K562 (cell line): ENCODE data around the gene FAM83E. TPM values are rescaled to one million over a fixed set of nuclear protein-coding genes. Genes with fewer than 3 reads are reported as not detected.

ENCODE experiments used
- CAMTA2 ChIP-seq: fragments of 250-450 bp; sonication (Bioruptor Pico); conservative IDR thresholded peaks from 2 replicates; pipeline ENCODE4 v1.5.1; 2022
- CBFA2T2 ChIP-seq: fragments of 450-650 bp; conservative IDR thresholded peaks from 2 replicates; pipeline ENCODE4 v1.6.1; 2017; ENCODE audit warnings: mild to moderate bottlenecking
- GATAD2B ChIP-seq: fragments of 450-650 bp; IDR thresholded peaks from 2 replicates; pipeline ENCODE4 v1.6.1; 2017; ENCODE audit warnings: mild to moderate bottlenecking, borderline replicate concordance
- HDAC8 ChIP-seq: fragments of 450-650 bp; IDR thresholded peaks from 2 replicates; pipeline ENCODE4 v1.6.1; 2016; ENCODE audit warnings: mild to moderate bottlenecking, missing genetic modification characterization, moderate library complexity, missing compliant biosample characterization
- KDM1A ChIP-seq, 2 experiments: fragments of 450-650 bp; IDR thresholded peaks; 2 replicates each; pipeline ENCODE4 v1.6.1; 2016; ENCODE audit warnings: mild to moderate bottlenecking in 2 of 2
- MEF2D ChIP-seq: conservative IDR thresholded peaks from 2 replicates; pipeline ENCODE4 v1.6.1; 2016; ENCODE audit warnings: low read depth, missing genetic modification characterization, missing compliant biosample characterization
- OTX1 ChIP-seq: fragments of 450-650 bp; formaldehyde crosslinking; IDR thresholded peaks from 2 replicates; pipeline ENCODE4 v1.4.0; 2022; ENCODE audit warnings: mild to moderate bottlenecking
- RFX1 ChIP-seq: fragments of 450-650 bp; IDR thresholded peaks from 2 replicates; pipeline ENCODE4 v1.6.1; 2016; ENCODE audit warnings: mild to moderate bottlenecking, moderate library complexity
- RHOXF2B ChIP-seq: fragments of 250-450 bp; sonication (Bioruptor Pico); conservative IDR thresholded peaks from 2 replicates; pipeline ENCODE4 v1.5.1; 2021
- SREBF2 ChIP-seq: sonication (generic); formaldehyde crosslinking; IDR thresholded peaks from 2 replicates; pipeline ENCODE4 v1.4.0; 2020; ENCODE audit warnings: mild to moderate bottlenecking, missing genetic modification reagents
- STAG1 ChIP-seq: sonication (generic); formaldehyde crosslinking; IDR thresholded peaks from 2 replicates; pipeline ENCODE4 v1.5.0; 2020; ENCODE audit warnings: missing genetic modification reagents, borderline replicate concordance
- TAF1 ChIP-seq: IDR thresholded peaks from 2 replicates; pipeline ENCODE4 v1.6.1; 2011; ENCODE audit warnings: mild to moderate bottlenecking, low read length, moderate library complexity; ENCODE audit not compliant: insufficient read depth, control insufficient read depth, severe bottlenecking; ENCODE audit errors: extremely low read depth
- XRCC3 ChIP-seq: fragments of 450-650 bp; IDR thresholded peaks from 2 replicates; pipeline ENCODE4 v1.6.1; 2017; ENCODE audit warnings: mild to moderate bottlenecking, moderate library complexity
- ZKSCAN3 ChIP-seq: fragments of 250-450 bp; sonication (Bioruptor Pico); IDR thresholded peaks from 2 replicates; pipeline ENCODE4 v1.4.0; 2020
- ZNF12 ChIP-seq: sonication (generic); formaldehyde crosslinking; IDR thresholded peaks from 2 replicates; pipeline ENCODE4 v1.4.0; 2020; ENCODE audit warnings: mild to moderate bottlenecking, missing genetic modification reagents
- ZNF124 ChIP-seq: sonication (generic); formaldehyde crosslinking; IDR thresholded peaks from 2 replicates; pipeline ENCODE4 v1.8.1; 2022; ENCODE audit warnings: missing genetic modification reagents
- ZNF217 ChIP-seq: sonication (generic); formaldehyde crosslinking; IDR thresholded peaks from 2 replicates; pipeline ENCODE4 v1.8.0; 2022; ENCODE audit warnings: mild to moderate bottlenecking, missing genetic modification reagents
- ZNF785 ChIP-seq: fragments of 250-450 bp; sonication (Bioruptor Pico); IDR thresholded peaks from 2 replicates; pipeline ENCODE4 v1.4.0; 2020; ENCODE audit warnings: mild to moderate bottlenecking
- polyA plus RNA-seq, 8 experiments: library from polyadenylated mRNA; depleted of rRNA in 4 of 8; stranded (reverse) in 5 of 8; unstranded in 3 of 8; fragments of >200 nt; fragmentation: Nextera tagmentation in 2 of 8; fragmentation: Illumina TruSeq in 1 of 8; extraction: Ambion mirVana in 2 of 8; extraction: Trizol in 1 of 8; gene quantifications; 2 replicates each; pipeline versions ENCODE4 v1.2.1 to v1.2.3, GENCODE V29; 2011 to 2014; ENCODE audit warnings: inconsistent platforms in 1 of 8, missing spikeins in 1 of 8
- total RNA-seq, 7 experiments: library from RNA; depleted of rRNA in 6 of 7; stranded (reverse); fragments of >200 nt in 6 of 7; fragmentation: Illumina TruSeq in 2 of 7; extraction: Trizol in 2 of 7; gene quantifications; 2 replicates each; pipeline versions ENCODE4 v1.2.1 to v1.2.3, GENCODE V29; 2011 to 2021; ENCODE audit warnings: low replicate concordance in 1 of 7
- TF ChIP-seq, protein P1 (sequence below): fragments of 450-650 bp; IDR thresholded peaks from 2 replicates; pipeline ENCODE4 v1.6.1; 2017; ENCODE audit warnings: antibody characterized with exemption
- TF ChIP-seq, protein P2 (sequence below): fragments of 250-450 bp; sonication (Bioruptor Pico); IDR thresholded peaks from 2 replicates; pipeline ENCODE4 v1.6.1; 2021; ENCODE audit warnings: mild to moderate bottlenecking
- TF ChIP-seq, protein P3 (sequence below): sonication (generic); formaldehyde crosslinking; IDR thresholded peaks from 2 replicates; pipeline ENCODE4 v1.9.0; 2022; ENCODE audit warnings: mild to moderate bottlenecking, missing genetic modification reagents
- TF ChIP-seq, protein P4 (sequence below): fragments of 450-650 bp; IDR thresholded peaks from 2 replicates; pipeline ENCODE4 v1.6.1; 2016; ENCODE audit warnings: borderline replicate concordance
- TF ChIP-seq, protein P5 (sequence below): fragments of 200-800 bp; sonication (Bioruptor generic); IDR thresholded peaks from 2 replicates; pipeline ENCODE4 v1.6.1; 2017; ENCODE audit warnings: missing genetic modification characterization, missing compliant biosample characterization

Gene FAM83E
- total and polyA plus RNA-seq, 9 of the 15 experiments (the other 6 are each of a cell fraction or from before 2014, with no cell fraction given): 0.15 to 0.87 (median 0.29) TPM; not detected in 4

DNA sequence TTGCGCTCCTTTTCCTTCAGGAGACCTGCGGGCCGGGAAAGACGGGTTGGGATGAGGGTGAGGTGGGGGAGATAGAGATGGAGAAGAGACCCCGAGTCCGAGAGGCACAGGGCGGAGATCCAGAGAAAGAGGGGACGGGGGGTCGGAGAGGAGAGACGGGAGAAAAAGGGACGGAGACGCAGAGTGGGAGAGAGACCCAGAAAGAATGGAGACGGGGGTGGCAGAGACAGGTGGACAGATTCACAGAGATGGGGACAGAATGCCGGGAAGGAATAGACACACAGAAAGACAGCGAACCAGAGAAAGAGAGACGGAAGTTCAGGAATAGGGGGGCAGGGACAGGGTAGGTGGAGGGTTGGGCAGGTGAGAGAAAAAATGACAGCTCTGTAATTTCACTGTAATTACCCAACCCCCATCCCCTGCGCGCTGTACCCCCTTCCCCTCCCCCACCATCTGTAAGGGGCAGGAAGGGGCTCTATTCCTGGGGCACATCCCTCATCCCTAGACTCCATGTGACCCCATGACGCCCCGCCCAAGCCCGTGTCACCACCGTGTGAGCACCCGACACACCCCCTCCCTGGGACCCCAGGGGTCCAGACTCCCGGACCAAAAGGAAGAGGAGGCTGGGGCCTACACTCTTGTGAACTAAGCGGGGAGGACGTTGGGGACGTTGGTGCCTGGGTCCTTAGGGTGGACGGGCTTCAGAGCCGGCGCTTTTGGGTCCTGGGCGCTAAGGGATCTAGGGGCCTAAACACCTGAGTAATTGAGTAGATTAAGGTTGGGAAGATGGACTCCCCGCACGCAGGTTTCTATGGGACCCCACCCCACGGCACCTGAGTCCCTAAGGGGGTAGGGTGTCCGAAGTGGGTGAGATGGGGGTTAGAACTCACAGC, 21.3 kb upstream of the FAM83E start (continued):
- TF ChIP-seq, protein P1, sequence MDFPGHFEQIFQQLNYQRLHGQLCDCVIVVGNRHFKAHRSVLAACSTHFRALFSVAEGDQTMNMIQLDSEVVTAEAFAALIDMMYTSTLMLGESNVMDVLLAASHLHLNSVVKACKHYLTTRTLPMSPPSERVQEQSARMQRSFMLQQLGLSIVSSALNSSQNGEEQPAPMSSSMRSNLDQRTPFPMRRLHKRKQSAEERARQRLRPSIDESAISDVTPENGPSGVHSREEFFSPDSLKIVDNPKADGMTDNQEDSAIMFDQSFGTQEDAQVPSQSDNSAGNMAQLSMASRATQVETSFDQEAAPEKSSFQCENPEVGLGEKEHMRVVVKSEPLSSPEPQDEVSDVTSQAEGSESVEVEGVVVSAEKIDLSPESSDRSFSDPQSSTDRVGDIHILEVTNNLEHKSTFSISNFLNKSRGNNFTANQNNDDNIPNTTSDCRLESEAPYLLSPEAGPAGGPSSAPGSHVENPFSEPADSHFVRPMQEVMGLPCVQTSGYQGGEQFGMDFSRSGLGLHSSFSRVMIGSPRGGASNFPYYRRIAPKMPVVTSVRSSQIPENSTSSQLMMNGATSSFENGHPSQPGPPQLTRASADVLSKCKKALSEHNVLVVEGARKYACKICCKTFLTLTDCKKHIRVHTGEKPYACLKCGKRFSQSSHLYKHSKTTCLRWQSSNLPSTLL: no peak
- TF ChIP-seq HDAC8 (tag) (no peak), RHOXF2B (CRISPR knock-in tag) (no peak), XRCC3 (no peak), OTX1 (CRISPR knock-in tag) (0 out of 2 replicates have a peak, but pooled peaks have one; percentile 59), ZNF12 (CRISPR knock-in tag) (no peak), ZNF217 (CRISPR knock-in tag) (no peak), CAMTA2 (CRISPR knock-in tag) (no peak), KDM1A (IDR thresholded peaks at IDR 0.05) (0 out of 4 replicates have a peak, but pooled peaks of 1 of the 2 experiments have one; percentile 13), STAG1 (CRISPR knock-in tag) (no peak), TAF1 (no peak), ZKSCAN3 (no peak), GATAD2B (no peak), SREBF2 (CRISPR knock-in tag) (no peak), CBFA2T2 (no peak), ZNF124 (CRISPR knock-in tag) (no peak), MEF2D (no peak), RFX1 (no peak), ZNF785 (no peak)
- TF ChIP-seq, protein P2, sequence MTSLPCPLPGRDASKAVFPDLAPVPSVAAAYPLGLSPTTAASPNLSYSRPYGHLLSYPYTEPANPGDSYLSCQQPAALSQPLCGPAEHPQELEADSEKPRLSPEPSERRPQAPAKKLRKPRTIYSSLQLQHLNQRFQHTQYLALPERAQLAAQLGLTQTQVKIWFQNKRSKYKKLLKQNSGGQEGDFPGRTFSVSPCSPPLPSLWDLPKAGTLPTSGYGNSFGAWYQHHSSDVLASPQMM: no peak
- TF ChIP-seq, protein P3, sequence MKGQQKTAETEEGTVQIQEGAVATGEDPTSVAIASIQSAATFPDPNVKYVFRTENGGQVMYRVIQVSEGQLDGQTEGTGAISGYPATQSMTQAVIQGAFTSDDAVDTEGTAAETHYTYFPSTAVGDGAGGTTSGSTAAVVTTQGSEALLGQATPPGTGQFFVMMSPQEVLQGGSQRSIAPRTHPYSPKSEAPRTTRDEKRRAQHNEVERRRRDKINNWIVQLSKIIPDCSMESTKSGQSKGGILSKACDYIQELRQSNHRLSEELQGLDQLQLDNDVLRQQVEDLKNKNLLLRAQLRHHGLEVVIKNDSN (CRISPR knock-in tag): peak; percentile 46; the same call in 1 of the 2 replicates
- TF ChIP-seq, protein P4, sequence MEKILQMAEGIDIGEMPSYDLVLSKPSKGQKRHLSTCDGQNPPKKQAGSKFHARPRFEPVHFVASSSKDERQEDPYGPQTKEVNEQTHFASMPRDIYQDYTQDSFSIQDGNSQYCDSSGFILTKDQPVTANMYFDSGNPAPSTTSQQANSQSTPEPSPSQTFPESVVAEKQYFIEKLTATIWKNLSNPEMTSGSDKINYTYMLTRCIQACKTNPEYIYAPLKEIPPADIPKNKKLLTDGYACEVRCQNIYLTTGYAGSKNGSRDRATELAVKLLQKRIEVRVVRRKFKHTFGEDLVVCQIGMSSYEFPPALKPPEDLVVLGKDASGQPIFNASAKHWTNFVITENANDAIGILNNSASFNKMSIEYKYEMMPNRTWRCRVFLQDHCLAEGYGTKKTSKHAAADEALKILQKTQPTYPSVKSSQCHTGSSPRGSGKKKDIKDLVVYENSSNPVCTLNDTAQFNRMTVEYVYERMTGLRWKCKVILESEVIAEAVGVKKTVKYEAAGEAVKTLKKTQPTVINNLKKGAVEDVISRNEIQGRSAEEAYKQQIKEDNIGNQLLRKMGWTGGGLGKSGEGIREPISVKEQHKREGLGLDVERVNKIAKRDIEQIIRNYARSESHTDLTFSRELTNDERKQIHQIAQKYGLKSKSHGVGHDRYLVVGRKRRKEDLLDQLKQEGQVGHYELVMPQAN: peak; percentile 22; the same call in 1 of the 2 replicates
- TF ChIP-seq, protein P5, sequence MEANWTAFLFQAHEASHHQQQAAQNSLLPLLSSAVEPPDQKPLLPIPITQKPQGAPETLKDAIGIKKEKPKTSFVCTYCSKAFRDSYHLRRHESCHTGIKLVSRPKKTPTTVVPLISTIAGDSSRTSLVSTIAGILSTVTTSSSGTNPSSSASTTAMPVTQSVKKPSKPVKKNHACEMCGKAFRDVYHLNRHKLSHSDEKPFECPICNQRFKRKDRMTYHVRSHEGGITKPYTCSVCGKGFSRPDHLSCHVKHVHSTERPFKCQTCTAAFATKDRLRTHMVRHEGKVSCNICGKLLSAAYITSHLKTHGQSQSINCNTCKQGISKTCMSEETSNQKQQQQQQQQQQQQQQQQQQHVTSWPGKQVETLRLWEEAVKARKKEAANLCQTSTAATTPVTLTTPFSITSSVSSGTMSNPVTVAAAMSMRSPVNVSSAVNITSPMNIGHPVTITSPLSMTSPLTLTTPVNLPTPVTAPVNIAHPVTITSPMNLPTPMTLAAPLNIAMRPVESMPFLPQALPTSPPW (CRISPR knock-in tag): no peak
